DOHH2 (cell line): ENCODE results near the gene PDE8B.

Source experiments
- CTCF ChIP-seq: fragments of 200-600 bp; sonication (generic); IDR thresholded peaks from one replicate; pipeline ENCODE4 v1.5.1; 2014; ENCODE audit warnings: antibody characterized with exemption, mild to moderate bottlenecking, low read depth, low read length; ENCODE audit not compliant: poor library complexity, severe bottlenecking
- EZH2phosphoT487 ChIP-seq: fragments of 200-600 bp; sonication (generic); IDR thresholded peaks from 2 replicates; pipeline ENCODE4 v1.6.1; 2017; ENCODE audit warnings: borderline replicate concordance, mild to moderate bottlenecking, antibody characterized with exemption, low read length, moderate library complexity, mixed read lengths

GRCh38 chr5:77310494-77311213 lies 100.2 kb downstream of the PDE8B start:
- TF ChIP-seq CTCF (no peak), EZH2phosphoT487 (no peak)
